ENCODE results near the gene RECQL. TPM values are rescaled to one million over a fixed set of nuclear protein-coding genes. Genes with fewer than 3 reads are reported as not detected.

Gene RECQL
- polyA plus RNA-seq, 1 experiment = 42.8 TPM

GRCh38 chr12:21521541-21521940 is 20.1 kb upstream of the RECQL start:
- CTCF ChIA-PET = no interaction called here
- POLR2A ChIA-PET = no interaction called here
- no peaks in the 10 kb centered on the region for H3K27me3 ChIP-seq (ENCODE audit: control insufficient read depth, insufficient read depth, low read length)
- no peak overlapping the region for H3K4me3 ChIP-seq (ENCODE audit: low read depth, low read length)
- no peak overlapping the region for H3K27ac ChIP-seq (ENCODE audit: low read depth, low read length)
- no peaks in the 10 kb centered on the region for H3K9me3 ChIP-seq (ENCODE audit: control insufficient read depth, insufficient read depth, low read length)
- no peak for DNase-seq (ENCODE audit: low read depth, low spot score)
- no peak for TF ChIP-seq CTCF (IDR thresholded peaks at IDR 0.05; ENCODE audit: low read depth, low read length)

GRCh38 chr12:21518451-21518850 is 17.0 kb upstream of the RECQL start:
- Histone ChIP-seq H3K27ac (ENCODE audit: low read depth, low read length) (no peak overlapping the region), H3K9me3 (ENCODE audit: control insufficient read depth, insufficient read depth, low read length) (no peaks in the 10 kb centered on the region), H3K27me3 (ENCODE audit: control insufficient read depth, insufficient read depth, low read length) (no peaks in the 10 kb centered on the region), H3K4me3 (ENCODE audit: low read depth, low read length) (no peak overlapping the region)
- no peak for DNase-seq (ENCODE audit: low read depth, low spot score)
- no peak for TF ChIP-seq CTCF (IDR thresholded peaks at IDR 0.05; ENCODE audit: low read depth, low read length)
- ChIA-PET POLR2A (no interaction called here), CTCF (no interaction called here)

DNA sequence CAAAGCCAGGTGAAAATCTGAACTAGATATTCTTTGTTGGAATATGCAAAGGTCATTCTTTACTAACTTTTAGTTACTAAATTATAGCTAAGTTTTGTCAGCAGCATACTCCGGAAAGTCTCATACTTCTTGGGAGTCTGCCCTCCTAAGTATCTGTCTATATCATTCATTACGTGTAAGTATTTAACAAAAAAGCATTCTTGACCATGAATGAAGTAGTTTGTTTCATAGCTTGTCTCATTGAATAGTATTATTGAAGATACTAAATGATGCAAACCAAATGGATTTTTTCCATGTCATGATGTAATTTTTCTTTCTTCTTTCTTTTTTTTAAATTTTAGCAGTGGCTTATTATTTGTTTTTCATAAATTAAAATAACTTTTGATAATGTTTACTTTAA is 14.8 kb upstream of the RECQL start:
- no peaks in the 10 kb centered on the region for H3K27me3 ChIP-seq (ENCODE audit: control insufficient read depth, insufficient read depth, low read length)
- TF ChIP-seq CTCF (IDR thresholded peaks at IDR 0.05; ENCODE audit: low read depth, low read length) = no peak
- H3K9me3 ChIP-seq (ENCODE audit: control insufficient read depth, insufficient read depth, low read length) = no peaks in the 10 kb centered on the region
- H3K4me3 ChIP-seq (ENCODE audit: low read depth, low read length) = no peak overlapping the region
- ChIA-PET POLR2A (no interaction called here), CTCF (interaction anchor here (0.6 kb wide), 1 partner anchor 1478 kb away, joined by 3 read pairs; no protein-coding TSS in a partner anchor)
- DNase-seq (ENCODE audit: low read depth, low spot score) = no peak
- H3K27ac ChIP-seq (ENCODE audit: low read depth, low read length) = no peak overlapping the region

DNA sequence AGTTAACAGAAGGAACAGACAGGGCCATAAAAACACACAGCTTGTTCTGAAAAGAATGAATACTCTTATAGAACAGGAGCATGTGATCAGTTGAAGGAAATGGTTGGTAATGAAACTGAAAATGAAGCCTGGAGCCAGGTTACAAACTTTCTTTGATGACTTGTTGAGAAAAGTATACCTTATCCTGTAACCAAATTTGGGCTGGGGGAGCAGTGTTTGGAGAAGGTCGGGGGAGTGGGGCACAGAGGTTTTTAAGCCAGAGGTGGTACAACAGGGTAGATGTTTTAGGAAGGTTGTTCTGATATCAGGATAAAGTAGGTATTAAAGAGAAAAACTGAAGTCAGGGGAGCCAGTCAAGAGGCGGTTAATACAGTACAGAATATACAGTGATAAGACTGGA is 8.3 kb upstream of the RECQL start:
- TF ChIP-seq CTCF (IDR thresholded peaks at IDR 0.05; ENCODE audit: low read depth, low read length) = no peak
- ChIA-PET CTCF (no interaction called here), POLR2A (interaction anchor here (0.6 kb wide), 1 partner anchor 10 kb away, joined by 6 read pairs; no protein-coding TSS in a partner anchor)

DNA sequence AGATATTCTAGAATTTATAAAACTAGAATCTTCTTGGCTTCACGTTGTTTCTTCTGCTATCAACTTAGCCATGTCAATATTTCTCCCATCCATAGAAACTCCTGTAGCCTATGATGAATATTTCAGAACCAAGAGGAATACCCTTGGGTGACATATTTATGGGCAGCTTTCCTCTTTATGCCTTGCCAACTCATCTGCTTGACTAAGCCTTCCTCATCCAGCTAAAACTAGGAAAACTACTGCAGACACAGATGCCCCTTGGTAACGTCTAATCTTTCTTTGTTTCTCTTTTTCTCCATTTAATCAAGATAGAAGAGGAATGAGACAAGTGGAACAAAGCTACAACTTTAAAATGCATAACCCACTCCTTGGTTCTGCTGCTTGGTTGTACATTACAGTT is 6.4 kb upstream of the RECQL start:
- DNase-seq (ENCODE audit: low read depth, low spot score) = no peak
- ChIA-PET POLR2A (interaction anchor here (0.7 kb wide), 1 partner anchor 145 kb away, joined by 3 read pairs; no protein-coding TSS in a partner anchor), CTCF (interaction anchor here (0.6 to 1.2 kb wide), 3 partner anchors 172 to 190 kb away, joined by 3 to 5 read pairs (median 3); no protein-coding TSS in a partner anchor)
- Histone ChIP-seq H3K27ac (ENCODE audit: low read depth, low read length) (no peak overlapping the region), H3K4me3 (ENCODE audit: low read depth, low read length) (no peak overlapping the region), H3K27me3 (ENCODE audit: control insufficient read depth, insufficient read depth, low read length) (no peaks in the 10 kb centered on the region), H3K9me3 (ENCODE audit: control insufficient read depth, insufficient read depth, low read length) (no peaks in the 10 kb centered on the region)
- TF ChIP-seq CTCF (IDR thresholded peaks at IDR 0.05; ENCODE audit: low read depth, low read length) = no peak

More for the DNA sequence above, 8.3 kb upstream of the RECQL start:
- H3K27ac ChIP-seq (ENCODE audit: low read depth, low read length) = no peak overlapping the region
- DNase-seq (ENCODE audit: low read depth, low spot score) = no peak
- H3K4me3 ChIP-seq (ENCODE audit: low read depth, low read length) = no peak overlapping the region
- H3K9me3 ChIP-seq (ENCODE audit: control insufficient read depth, insufficient read depth, low read length) = no peaks in the 10 kb centered on the region
- no peaks in the 10 kb centered on the region for H3K27me3 ChIP-seq (ENCODE audit: control insufficient read depth, insufficient read depth, low read length)

All from AG04450 (cell line).